Left renal cortex interstitium (tissue), 4 donors: Measurements from ENCODE around the gene GLIS2. TPM values are rescaled to one million over a fixed set of nuclear protein-coding genes. Genes with fewer than 3 reads are reported as not detected.

Experiments used
- DNase-seq, 4 donors: peaks; one replicate each; pipeline ENCODE4 v3.0.0-alpha.2; 2013; ENCODE audit warnings: low read depth in 4 of 4, low spot score in 2 of 4, missing footprints in 1 of 4
- polyA plus RNA-seq, 4 donors: library from polyadenylated mRNA; unstranded; fragments of 120-200 nt; gene quantifications; one replicate each; pipeline ENCODE4 v1.2.1, GENCODE V29; 2013; ENCODE audit not compliant: insufficient read length in 4 of 4

The GLIS2 gene
- polyA plus RNA-seq, 4 donors: 32.5 to 59.1 (median 48.3) TPM

- no peak for DNase-seq
Measured at GRCh38 chr16:4318967-4319366, 3.1 kb downstream of the GLIS2 start.

DNA sequence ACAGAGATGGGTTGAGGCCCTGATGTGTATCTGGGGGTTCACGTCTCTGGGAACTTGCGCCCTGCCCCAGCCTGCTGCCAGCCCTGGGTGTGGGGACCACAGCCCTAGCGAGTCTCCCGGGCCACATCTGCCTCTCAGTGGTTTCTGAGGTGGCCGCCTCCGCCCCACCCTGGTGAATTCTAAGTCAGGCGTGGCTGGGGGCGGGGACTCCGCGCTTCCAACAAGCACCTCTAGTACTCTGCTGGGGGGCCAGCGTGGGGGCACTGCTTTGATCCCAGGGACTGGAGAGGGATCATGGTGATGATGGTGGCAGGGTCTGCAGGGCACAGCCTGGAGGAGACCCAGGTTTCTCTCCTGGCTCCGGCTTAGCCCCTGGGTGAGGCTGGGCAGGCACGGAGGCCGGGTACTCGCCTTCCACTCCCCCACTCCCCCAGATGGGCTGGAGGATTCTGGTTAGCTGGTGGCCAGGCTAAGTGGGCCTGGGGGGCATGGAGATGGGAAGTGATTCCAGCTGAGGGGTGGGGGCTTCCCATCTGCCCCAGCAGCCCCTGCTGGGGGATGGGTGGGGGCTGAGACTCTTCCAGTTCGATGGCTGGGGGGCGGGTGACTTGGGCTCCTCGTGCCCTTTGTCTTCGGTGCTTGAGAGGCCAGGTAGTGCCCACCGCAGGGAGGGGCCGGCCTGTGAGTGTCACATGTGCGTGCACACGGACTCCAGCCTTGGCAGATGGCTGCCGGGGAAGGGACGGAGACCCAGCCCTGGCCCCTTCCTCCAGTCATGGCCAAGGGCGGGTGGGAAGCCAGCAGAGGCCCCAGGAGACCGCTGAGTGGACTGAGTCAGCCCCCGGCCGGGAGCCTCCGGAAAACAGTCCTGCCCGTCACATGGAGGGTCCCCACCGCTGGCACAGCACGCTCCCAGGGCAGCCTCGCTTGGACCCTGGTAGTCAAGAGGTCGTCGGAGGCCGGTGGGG is 3.9 kb downstream of the GLIS2 start:
- no peak for DNase-seq

- DNase-seq: no peak
Measured at GRCh38 chr16:4320571-4321137, 4.8 kb downstream of the GLIS2 start.

DNA sequence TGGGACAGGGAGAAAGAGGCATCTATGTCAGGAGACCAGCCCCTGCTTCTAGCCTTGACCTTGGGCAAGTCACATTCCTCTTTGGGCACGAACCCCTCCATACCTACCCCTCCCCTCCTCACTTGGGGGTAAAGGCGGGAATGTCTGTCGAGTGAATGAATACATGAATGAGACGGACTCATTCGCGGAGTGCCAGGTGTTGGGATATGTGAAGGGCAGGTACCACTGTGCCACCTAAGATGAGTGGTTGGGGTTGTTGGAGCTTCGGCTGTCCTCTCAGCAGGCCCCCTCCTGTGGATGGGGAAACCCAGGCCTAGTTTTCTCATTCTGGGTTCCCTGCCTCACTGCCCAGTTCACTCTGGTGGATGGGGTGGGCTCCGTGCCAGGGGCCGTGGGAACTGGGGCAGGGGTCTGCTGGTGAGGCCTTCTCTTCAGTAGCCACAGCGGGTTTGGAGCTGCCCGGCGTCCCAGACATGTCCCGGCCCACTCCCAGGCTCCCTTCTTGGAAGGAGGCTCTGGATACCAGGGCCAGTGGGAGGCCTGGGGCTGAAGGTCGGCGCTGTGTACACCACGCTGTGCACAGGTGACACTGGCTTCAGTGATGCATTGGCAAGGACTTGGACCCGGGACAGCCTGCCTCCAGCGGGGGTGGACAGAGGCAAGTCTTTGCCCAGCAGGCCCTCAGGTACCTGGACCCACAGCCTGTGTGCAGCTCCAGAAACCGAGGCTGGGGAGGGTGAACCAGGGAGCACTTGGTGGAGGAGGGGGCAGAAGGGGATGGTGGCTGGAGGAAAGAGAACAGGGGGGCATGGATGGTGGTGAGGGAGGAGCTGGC is 5.6 kb downstream of the GLIS2 start:
- no peak for DNase-seq

GRCh38 chr16:4322121-4323052 is 6.5 kb downstream of the GLIS2 start:
- DNase-seq: no peak

- no peak for DNase-seq
Measured at GRCh38 chr16:4323071-4323844, 7.4 kb downstream of the GLIS2 start.

DNA sequence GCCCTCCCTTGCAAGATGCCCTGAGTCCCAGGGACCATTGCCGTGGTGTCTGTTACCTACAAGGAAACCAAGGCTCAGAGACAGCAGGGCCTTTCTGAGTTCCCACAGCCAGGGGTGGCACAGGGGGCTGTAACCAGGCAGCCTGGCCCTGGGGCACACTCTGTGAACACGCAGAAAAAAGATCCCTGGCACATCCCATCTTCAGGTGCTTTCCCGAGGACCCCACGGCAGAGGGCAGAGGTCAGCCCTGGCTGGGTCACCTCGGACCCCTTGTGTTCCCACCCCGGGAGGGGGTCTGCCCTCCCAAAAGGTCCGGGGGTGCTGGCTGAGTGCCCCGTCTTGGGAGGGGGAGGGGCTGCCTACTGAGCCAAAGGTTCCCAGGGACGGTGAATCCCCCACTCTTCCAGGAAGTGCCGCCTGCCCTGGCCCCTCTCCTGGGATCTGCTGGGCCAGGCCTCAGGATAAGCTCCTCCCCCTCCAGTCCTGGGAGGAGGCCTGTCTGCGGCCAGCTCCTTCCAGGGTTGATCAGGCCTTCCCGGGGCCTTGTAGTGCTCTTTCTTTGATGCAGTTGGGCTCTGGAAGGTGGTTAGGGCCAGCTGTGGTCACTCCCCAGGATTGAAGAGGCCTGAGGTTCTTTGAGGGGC is 8.1 kb downstream of the GLIS2 start:
- no peak for DNase-seq

GRCh38 chr16:4324492-4325252 is 8.8 kb downstream of the GLIS2 start:
- DNase-seq: no peak

DNA sequence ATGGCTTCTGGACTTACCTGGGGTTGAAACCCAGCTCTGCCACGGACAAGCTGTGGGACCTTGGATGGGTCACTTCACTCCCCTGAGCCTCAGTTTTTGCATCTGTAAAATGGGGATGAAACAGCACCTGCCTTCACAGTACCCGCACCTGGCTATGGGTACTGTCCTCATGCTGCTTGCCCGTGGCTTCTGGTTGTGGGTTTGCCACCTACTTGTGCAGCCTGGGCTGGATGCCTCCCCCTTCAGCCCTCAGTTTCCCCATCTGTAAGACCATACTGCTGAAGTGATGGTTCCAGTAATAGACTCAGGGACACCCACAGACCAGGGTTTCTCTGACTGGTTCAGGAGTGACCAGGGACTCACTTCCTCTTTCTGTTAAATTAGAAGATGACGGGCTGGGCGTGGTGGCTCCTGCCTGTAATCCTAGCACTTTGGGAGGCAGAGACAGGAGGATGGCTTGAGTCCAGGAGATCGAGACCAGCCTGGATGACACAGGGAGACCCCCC is 9.4 kb downstream of the GLIS2 start:
- no peak for DNase-seq

- no peak for DNase-seq
Measured at GRCh38 chr16:4327386-4328045, 11.6 kb downstream of the GLIS2 start.

DNA sequence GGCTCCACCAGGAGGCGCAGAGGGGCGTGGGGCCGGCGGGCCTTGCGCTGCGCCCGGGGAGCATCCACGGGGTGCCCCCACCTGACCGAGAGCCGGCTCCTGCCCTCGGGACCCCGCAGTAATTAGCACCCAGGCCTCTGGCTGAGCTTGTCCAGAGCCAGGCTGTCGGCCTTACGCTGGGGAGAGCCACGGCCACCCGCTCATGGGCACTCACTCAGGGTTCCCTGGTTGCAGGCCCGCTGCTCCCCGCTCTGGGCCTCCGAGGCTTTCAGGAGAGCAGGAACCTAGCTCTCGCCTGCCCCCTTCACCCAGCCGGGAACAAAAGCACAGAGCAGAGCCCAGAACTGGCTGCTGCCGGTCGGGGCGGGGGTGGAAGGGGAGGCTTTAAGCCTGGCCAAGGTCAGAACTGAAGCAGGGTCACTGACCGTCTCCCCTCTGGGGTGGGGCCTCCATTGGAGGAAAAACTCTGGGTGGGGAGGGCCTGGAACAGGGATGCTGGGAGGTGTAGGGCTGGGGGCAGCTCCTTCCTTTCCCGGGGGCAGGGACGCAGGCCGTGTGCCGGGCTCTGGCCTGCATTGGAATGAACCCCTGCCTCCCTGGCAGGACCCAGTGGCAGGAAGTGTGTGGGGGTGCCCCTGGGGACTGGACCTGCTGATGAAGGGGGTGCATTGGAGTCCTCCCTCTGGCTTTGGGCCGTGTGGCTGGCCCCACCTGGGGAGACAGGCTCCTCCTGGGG is 12.3 kb downstream of the GLIS2 start:
- DNase-seq: no peak

DNA sequence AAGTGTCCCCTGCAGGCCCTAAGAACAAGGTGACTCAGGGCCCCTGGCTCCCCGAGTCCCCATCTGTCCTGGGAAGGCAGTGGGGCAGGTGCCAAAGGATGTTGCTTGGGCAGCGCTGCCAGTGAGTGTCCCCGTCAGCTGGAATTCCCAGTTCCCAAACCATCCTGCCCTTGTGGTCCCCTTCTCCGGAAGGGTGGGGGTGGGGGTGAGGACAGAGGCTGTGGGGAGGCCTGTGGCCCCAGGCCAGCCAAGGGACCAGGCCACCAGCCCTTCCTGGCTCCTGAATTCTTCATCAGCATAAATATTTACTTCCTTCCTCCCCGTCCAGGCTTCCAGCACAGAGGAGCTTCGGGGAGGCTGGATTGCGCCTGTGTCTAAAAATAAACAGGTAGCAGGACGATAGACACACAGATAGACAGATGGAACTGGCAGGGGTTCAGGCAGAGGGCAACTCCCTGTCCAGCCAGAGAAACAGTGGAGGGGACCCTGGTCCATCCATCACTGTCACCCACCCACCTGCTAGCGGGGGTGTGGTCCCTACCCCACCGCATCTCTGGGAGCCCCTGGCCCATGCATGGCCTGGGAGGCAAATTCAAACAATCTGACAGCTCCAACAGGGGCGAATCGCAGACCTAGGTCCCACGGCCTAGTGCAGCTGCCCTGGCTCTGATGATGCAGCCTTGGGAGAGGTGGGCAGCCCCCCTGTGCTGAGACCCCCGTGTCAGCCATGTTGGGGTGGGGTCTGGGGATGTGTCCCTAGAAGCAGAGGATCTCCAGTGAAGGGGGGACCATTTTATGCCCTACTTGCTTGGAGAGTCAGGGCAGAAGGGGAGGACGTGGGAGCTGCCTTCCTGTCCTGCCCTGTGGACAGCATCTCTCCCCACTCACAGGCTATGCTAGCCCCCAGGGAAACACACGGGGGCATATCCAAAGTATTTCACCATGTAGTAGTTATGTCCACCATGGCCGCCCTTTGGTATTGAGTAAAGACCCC is 13.2 kb downstream of the GLIS2 start:
- DNase-seq: no peak

DNA sequence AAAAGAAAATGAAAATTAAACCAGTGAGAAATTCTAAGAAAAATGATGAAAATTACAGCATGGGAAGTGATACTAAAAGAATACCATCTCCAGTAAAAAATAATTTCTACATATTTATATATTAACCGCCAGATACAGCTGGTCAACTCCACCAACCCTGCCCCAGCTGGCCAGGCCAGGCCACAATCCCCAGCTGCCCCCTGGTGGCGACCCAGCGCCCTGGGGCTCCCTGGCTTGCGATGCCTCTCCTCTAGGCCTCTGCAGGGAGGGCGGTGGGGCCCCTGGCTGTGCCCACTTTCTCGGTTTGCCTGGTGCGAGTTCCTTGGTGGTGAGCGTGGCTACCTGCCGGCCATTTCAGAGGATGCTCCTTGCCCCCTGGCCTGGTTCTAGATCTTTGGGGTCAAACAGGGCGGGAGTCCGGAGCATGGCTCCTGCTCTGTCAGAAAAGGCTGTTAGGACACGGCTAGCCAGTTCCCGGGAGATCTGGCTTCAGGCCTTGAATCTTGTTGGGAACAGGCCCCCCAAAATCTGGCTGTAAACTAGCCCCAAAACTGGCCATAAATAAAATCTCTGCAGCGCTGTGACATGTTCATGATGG is 14.5 kb downstream of the GLIS2 start:
- no peak for DNase-seq

GRCh38 chr16:4332083-4332482 is 16.2 kb downstream of the GLIS2 start:
- no peak for DNase-seq
